Measurements from ENCODE around the gene RWDD1.
"Not testable (repeated sequence)": the region's sequence is repeated elsewhere in the genome, so short reads cannot be mapped to it uniquely, and the experiment has no call there.

Gene RWDD1

GRCh38 chr6:116561377-116562018, 9.8 kb upstream of the RWDD1 start:
- peak; percentile 75 for DNase-seq

- DNase-seq = no peak
Measured at GRCh38 chr6:116562019-116562403, 9.3 kb upstream of the RWDD1 start.

- DNase-seq = no peak
Measured at GRCh38 chr6:116562614-116563013, 8.7 kb upstream of the RWDD1 start.

DNA sequence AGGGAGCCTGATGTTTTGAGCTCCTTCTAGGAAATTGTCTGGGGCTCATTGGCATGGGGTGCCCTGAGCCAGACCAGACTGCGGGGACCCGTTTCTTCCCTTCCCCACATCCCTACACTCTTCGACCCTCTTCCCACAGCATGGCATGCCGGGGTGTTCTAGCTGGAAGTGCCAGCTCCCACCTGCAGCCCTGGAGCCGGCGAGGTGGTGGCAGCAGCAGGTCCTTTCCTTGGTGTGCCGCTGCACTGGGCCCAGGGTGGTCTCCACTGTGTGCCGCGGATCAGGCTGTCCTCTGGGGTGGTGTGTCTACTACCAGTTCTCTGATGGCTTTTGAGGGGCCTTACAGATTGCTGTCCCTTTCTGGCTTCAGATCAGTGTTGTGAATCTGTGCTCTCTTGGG, 7.5 kb upstream of the RWDD1 start:
- no peak for DNase-seq

- no peak for DNase-seq
Measured at GRCh38 chr6:116564311-116564710, 7.0 kb upstream of the RWDD1 start.

- no peak for DNase-seq
Measured at GRCh38 chr6:116564921-116565872, 6.1 kb upstream of the RWDD1 start.

DNA sequence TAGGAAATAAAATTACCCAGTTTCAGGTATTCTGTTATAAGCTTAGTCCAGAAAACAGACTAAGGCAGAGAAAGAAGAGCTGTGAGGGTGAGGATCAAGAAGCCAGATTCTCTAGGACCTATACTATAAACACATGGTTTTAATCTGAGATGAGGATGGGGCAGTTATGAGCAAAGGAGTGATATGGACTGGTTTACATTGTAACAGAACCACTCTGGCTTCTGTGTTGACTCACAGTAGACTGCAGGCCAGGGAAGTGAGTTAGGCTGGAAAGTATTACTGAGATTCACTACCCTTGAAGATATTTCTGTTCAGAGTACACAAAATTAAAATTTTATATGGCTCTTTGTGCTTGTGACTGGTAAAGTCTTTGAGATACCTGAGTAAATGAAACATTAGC, 3.2 kb upstream of the RWDD1 start:
- DNase-seq = no peak

DNA sequence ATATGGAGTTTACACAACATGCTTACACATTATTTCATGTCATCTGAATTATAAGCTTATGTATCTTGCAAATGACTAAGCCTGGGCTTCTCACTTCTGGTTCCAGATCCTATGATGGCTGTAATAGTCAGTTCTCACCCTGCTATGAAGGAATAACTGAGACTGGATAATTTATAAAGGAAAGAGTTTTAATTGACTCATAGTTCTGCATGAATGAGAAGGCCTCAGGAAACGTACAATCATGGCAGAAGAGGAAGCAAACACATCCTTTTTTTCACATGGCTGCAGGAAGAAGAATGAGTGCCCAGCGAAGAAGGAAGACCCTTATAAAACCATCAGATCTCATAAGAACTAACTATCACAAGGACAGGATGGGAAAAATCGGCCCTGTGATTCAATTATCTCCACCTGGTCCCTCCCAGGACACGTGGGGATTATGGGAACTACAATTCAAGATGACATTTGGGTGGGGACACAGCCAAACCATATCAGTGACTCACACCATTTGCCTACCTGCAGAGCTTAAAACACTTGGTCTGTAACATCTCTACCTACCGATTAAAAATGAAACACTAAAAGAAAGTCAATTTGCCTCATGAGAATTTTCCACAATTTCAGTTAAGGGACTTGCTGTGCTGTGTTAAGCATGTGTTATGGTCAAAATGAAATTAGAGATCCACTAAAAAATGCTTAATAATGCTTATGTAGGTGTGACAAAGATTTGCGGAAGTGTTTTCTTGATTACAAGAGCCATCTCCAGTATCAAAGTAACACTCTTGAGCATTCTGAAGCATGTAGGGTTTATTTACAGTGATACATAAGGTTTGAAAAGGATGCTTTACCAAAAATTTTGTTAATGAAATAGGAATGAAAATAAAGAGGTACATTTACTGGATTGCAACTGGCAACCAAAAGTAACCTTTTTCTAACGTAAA, 2.2 kb upstream of the RWDD1 start:
- no peak for DNase-seq

DNA sequence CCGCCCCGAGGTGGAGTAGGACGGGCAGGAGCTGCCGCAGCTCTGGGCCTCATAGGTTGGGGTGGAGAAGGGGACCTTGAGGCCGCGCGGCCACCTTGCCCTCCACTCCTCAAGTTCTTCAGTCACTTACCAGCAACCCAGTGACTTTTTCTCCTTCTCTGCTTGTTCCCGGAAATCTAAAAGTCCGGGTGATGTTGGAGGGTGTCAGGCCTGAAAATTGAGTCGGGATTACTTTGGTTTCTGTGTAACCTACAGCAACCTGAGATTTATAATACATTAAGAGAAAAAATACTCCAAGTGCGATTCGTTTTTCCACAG, 338 bp downstream of the RWDD1 start:
- no peak for DNase-seq

- DNase-seq = no peak
Measured at GRCh38 chr6:116572162-116572561, 858 bp downstream of the RWDD1 start.

GRCh38 chr6:116575227-116575626, 3.9 kb downstream of the RWDD1 start:
- DNase-seq = no peak

- DNase-seq = no peak
Measured at GRCh38 chr6:116577486-116577885, 6.2 kb downstream of the RWDD1 start.

GRCh38 chr6:116578335-116578734, 7.0 kb downstream of the RWDD1 start:
- no peak for DNase-seq

- no peak for DNase-seq
Measured at GRCh38 chr6:116579143-116579542, 7.8 kb downstream of the RWDD1 start.

- no peak for DNase-seq
Measured at GRCh38 chr6:116580198-116580597, 8.9 kb downstream of the RWDD1 start.

DNA sequence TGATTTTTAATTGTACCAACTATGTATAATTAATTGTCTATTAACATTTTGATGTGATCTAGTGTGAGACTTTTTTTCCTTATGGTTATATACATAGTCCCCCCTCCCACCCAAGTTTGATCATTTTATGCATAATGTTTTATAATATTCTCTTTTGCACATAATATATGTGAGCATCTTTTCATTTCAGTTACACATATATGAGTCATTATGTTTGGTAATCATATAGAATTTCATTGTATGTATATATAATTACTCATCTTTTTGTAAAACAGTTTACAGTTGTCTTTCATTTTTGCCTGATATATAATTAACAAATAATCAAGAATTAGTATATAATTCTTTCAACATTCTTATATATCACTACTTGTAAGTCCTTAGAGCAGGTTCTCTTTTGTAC, 15.0 kb downstream of the RWDD1 start:
- no peak for DNase-seq

GRCh38 chr6:116586738-116587137, 15.4 kb downstream of the RWDD1 start:
- no peak for DNase-seq

DNA sequence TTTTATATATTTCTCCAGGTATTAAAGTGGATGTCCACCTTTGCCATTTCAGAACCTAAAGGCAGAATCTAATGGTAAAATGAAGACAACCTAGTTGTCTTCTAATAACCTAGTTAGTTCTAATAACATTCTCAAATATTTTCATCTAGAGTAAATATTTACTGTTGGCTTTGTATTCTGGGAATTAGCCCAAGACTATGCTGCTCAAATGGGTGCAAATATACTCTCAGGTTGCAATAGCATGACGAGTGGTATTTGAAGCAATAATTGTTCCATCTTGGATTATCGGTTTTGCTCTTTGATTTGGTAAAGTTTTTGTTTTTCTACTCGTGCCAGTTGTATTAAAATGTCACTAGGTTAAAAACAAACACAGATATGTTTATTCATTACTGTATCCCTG, 23.9 kb downstream of the RWDD1 start:
- DNase-seq = no peak

DNA sequence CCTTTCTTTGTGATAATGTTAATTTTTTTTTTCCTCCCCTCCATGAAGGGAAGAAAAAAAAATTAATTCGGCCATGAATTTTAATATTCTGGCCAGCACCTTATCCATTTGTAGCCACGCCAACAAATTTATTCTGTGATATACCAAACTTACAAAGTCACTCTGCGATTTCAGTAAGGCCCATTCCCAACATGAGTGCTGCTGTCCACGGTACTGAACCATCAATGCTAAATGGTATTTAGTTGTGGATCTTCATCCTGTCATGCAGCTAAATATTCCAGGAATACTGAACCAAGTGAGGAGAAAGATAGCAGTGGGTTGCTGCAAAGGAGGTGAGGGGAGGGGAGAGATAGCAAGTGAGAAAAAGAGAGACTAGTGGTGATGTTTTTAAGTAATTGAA, 25.5 kb downstream of the RWDD1 start:
- DNase-seq = no peak

- not testable (repeated sequence) for DNase-seq
Measured at GRCh38 chr6:116603916-116604315, 32.6 kb downstream of the RWDD1 start.

DNA sequence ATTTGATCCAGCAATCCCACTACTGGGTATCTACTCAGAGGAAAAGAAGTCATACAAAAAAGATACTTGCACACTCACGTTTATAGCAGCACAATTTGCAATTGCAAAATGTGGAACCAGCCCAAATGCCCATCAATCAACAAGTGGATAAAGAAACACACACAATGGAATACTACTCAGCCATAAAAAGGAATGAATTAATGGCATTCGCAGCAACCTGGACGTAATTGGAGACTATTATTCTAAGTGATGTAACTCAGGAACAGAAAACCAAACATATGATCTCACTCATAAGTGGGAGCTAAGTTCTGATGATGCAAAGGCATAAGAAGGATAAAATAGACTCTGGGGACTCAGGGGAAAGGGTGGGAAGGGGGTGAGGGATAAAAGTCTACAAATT, 33.6 kb downstream of the RWDD1 start:
- not testable (repeated sequence) for DNase-seq

GRCh38 chr6:116605935-116606334, 34.6 kb downstream of the RWDD1 start:
- DNase-seq = no peak

DNA sequence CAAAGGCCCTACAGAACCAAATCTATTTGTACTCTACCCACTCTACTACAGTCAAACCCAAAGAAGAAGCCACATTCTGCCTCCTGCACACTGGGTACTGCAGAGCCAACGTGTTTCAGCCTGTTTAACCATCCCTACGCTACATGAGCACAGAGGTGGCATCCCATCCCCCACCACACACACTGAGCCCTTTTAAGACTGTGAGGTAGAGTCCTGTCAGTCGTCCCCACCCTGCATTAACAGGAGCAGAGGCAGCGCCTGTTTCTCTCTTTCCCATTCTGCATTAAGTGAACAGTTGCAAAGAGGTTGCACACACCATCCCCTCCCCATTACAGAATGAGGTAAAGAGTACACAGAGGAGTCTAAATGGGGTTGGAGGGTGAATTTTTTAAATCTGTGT, 39.8 kb downstream of the RWDD1 start:
- no peak for DNase-seq

All from CD4-positive, alpha-beta T cell treated with Interleukin-10 for 1 hour (primary cell).